ENCODE results near the gene CPEB1.

CPEB1 gene

GRCh38 chr15:82647045-82647834 lies at the start of gene CPEB1:
TSS of gene CPEB1 (minus strand) at chr15:82647363. CDS start at chr15:82628459, 18,904 bp downstream.
- no peak for DNase-seq (ENCODE audit: low read depth, low spot score)

GRCh38 chr15:82692171-82692570 lies 45.0 kb upstream of the CPEB1 start:
- no peak for DNase-seq (ENCODE audit: low read depth, low spot score)

- no peak for DNase-seq (ENCODE audit: low read depth, low spot score)
Measured at GRCh38 chr15:82689147-82689546, 42.0 kb upstream of the CPEB1 start.

DNA sequence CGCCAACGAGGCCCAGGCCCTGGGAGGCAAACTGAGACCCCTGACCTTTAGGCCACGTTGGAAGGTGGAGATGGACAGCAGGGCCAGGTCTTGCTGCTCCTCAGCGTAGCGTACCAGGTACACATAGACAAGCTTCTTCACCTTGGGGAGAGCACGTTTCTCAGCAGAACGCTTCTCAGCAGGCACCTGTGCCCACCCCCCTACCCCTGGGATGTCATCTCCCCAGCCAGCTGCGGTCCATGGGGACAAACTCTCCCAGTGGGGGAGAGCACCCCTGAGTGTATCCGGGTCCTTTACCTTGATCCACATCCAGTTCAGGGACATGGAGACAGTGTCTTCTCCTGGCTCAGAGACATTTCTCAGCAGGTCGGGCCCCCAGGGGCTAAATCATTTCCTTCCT lies 41.5 kb upstream of the CPEB1 start:
- no peak for DNase-seq (ENCODE audit: low read depth, low spot score)

DNA sequence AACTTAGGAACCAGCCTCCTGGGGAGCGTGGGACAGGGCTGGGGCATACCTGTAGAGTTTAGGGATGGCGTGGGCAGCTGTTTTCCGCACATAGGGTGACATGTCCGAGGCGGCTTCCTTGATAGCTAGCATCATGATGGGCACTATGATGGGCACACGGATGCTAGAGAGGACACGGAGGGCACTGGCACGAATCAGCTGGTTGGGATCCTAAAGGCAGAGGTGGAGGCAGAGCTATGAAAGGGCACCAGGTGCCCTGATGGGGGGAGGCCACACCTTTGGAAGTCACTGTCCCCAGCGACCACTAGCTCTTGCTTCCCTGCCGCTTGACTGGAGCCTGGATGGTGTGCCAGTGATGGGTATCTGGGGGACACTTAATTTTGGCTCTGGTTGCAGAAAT lies 34.2 kb upstream of the CPEB1 start:
- no peak for DNase-seq (ENCODE audit: low read depth, low spot score)

DNA sequence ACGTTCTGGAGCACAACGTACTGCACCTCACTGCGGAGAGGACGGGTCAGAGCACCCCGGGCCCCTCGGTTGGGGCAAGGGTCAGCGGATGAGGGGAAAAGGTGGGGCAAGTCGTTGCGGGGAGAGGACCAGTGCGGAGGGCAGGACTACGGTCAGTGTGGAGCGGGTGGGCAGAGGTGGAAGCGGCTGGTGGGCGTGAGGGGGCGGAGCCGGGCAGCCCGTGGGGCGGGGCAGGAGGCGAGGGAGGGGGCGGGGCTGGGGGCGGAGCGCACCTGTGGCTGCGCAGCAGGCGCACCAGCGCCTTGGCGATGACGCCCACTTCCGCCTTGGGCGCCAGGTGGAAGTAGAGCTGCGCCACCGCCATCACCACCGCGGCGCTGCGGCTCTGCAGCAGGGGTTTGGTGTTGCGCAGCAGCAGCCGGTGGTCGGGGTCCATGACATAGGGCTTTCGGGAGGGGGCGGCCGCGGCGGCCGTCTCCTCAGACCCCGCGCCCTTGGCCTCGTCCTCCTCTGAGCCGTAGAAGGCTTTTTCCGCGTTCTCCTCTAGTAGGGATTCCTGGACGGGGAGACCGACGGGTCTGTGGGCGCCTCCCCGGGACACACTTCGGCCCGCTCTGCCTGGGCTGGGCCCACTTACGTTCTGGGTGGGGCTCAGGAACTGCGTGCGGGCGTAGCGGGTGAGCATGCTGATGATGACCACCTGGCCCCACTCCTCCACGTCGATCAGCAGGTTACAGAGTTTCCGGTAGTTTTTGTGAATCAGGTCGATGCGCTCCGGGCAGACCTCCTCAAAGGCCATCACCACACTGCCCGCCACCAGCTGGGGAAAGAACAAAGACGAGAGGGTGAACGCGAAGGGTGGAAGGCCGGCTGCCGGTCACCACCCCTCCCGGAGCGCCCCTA lies 33.3 kb upstream of the CPEB1 start:
- DNase-seq (ENCODE audit: low read depth, low spot score) = no peak

DNA sequence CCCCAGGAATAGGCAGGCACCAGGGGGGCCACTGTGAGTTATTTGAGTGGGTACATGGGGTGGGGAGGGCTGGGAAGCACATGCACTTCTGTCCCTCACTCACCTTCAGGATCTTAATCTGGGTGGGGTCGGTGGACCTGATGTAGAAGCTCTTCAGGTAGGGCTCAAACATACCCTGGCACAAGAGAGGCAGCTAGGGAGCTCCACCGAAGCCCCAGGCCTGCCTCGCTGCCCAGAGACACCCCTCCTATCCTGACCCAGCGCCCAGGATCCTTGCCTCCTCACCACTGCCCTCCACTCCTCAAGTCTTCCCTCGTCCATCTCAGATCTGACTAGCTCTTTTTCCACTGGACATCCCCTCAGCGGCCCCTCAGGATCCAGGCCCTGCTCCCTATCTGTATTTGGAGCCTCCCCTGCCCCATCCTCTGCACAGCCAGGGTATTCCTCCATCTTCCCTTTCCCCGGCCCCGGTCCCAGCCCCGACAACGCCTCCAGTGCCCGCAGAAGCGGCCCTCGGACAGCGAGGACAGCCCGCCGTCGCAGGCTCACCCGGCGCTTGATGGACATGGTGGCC lies 32.5 kb upstream of the CPEB1 start:
- DNase-seq (ENCODE audit: low read depth, low spot score) = no peak

DNA sequence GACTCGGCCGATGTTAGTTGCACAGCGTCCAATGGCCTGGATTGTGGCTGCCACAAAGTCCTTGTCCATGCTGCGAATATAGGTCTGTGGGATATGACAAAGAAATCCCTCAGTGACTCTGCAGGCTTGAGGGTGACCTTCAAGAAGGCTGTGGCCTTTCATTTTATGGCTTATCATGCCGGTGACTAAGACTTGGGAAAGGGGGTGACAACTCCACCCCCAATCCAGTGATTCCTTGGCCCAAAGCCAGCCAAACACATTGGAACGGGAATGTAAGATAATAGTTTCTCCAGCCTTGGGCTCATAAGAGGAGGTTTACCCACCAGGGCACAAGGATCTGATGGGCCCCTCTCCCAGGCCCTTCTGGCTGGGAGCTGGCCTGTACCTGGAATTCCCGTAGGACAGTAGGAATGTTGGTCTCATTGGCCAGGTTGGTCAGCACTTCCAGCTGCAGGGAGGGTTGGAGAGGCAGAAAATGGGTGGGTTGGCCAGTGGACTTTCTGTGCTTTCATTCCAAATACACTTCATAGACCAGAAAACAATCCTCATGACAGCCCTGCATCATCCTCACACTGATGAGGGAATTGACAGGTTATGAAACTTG lies 30.7 kb upstream of the CPEB1 start:
- no peak for DNase-seq (ENCODE audit: low read depth, low spot score)

GRCh38 chr15:82674873-82675272 lies 27.7 kb upstream of the CPEB1 start:
- no peak for DNase-seq (ENCODE audit: low read depth, low spot score)

- no peak for DNase-seq (ENCODE audit: low read depth, low spot score)
Measured at GRCh38 chr15:82670699-82671098, 23.5 kb upstream of the CPEB1 start.

DNA sequence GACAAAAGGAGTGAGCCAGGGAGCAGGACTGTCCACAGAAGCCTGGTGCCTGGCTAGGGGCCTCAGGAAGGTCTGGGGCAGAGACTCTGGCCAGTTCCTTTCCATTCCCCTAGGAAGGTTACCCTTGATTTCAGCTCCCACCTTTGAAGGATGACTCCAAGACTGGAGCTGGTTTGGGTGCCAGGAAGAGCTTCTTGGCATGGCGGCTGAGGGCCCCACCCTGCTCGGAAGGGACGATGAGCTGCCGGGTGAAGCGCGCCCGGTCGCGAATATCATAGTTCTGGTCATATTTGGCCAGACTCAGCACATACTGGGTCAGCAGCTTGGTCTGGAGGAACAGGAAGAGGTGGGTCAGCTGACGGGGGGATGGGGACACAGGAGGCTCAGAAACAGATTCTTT lies 19.4 kb upstream of the CPEB1 start:
- DNase-seq (ENCODE audit: low read depth, low spot score) = no peak

DNA sequence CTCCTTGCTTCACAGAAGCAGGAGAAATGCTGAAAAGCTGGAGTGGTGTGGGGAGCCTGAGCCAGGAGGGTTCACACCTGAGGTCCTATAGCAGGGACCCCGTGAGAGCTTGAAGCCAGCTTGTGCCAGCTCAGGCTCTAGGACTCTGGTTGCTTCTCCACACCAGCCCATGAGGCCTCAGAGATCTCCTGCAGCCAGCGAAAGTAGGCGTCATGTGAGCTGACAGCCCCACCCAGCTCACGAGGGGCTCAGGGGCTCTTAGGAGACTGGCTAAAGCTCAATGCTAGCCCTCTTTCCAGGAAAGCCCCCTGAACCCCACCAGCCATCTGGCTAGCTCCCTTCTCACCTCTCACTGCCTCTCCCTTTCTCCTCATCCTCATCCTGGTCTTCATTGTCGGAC lies 16.9 kb upstream of the CPEB1 start:
- DNase-seq (ENCODE audit: low read depth, low spot score) = no peak

DNA sequence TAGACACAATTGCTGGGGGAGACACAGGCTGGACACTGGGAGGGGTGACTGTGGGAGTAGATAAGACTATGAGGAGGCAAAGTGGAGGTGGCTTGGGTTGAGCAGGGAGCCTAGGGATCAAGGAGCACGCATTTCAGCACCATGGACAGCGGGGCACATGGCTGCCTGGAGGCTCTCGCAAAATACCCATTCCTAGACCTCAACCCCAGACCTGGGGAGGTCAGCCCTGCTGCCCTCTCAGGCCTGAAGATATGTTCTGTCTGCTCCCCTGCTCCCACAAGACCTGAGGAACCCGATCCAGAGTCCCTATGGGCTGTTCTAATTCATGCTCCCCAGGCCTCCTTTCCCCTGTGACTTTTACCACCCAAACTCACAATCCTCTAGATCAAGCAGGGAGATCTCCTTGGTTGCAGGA lies 16.0 kb upstream of the CPEB1 start:
- no peak for DNase-seq (ENCODE audit: low read depth, low spot score)

DNA sequence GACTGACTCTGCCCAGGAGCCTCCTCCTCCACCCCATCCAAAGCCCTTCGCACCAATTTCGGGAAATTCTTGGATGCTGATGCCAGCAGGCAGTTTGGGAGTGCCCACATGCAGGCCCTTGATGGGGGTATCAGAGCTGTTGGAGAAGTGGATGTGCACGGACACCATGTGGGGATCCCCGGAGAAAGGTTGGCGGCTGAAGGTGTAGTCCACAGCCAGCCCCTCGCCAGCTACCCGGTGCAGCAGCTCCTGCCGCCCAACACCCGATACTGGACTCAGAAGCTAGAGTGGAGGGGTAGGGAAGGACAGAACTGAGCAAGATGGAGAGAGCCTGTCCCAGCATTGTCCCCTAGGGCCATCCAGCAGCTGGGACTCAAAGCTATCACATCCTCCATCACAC lies 15.5 kb upstream of the CPEB1 start:
- no peak for DNase-seq (ENCODE audit: low read depth, low spot score)

DNA sequence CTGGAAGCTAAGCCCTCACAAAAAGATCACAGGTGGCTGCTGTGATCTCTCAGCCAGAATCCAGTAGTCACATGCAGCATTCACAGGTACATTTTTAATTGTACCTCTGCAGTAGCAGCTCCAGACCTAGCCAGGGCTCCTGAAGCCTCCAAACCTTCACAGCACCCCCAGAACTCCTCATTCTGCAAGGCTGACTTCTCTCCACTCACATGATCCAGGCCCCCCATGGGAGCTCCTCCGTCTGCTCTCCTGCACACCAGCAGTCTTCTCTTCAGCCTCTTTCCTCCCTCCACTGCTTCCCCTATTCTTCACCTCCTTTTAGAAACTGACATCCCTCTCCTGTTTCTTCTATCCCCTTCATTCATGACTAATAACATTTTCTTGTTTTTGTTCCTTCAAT lies 13.2 kb upstream of the CPEB1 start:
- DNase-seq (ENCODE audit: low read depth, low spot score) = no peak

DNA sequence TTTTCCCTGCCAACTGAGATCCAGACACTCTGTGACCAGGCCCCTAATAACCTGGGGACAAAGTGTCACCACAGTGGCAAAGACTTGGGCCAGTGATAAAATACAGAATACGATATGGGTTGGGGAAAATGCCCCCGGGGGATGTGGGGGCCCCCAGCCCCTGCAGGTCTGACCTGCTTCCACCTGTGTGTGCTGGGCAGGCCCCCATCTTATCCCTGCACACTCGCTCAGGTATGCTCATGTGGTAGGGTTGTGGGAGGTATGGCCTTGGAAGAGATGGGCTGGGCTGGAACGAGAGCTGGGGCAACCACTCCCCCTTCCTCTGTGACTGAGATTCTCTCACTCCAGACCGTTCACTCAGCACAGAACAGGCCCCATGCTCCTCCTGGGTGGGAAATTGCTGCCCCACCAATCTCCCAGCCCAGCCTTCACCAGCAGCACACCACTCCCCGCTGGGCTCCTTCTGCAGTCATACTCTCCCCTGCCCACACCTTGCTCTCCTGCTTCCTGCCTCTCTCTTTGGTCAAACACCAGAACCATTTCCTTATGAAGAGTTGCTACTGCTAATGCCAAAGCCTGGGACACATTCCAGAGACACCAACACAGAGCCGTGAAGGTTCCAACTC lies 9.6 kb upstream of the CPEB1 start:
- no peak for DNase-seq (ENCODE audit: low read depth, low spot score)

- DNase-seq (ENCODE audit: low read depth, low spot score) = no peak
Measured at GRCh38 chr15:82655606-82656005, 8.4 kb upstream of the CPEB1 start.

- no peak for DNase-seq (ENCODE audit: low read depth, low spot score)
Measured at GRCh38 chr15:82653483-82654168, 6.5 kb upstream of the CPEB1 start.

- DNase-seq (ENCODE audit: low read depth, low spot score) = no peak
Measured at GRCh38 chr15:82651708-82652107, 4.5 kb upstream of the CPEB1 start.

DNA sequence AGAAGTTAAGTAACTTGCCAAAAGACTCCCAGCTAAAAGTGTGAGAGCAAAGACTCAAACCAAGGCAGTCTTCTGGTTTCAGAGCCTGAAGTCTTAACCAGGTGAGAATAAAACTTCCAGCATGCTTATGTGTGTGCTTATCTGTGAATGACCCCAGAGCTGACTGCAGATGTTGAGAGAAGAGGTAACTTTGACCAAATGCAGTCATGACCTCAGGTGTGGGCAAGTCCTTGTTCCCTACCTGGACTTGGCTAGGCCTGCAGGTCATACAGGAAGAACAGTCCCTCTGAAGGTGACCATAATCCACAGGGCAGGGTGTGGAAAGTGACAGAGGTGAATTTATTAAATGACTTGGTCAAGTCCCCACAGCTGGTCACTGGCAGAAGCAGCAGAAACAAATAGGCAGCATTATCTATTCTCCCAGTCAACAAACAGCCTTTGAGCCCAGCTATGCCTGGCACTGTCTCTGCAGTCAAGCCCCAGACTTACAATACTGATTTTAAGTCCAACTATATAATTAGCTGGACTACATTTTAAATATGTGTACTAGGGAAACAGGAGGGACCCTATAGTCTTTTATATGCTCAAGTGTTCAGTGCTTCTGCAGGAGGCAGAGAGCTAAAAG lies 3.0 kb upstream of the CPEB1 start:
- DNase-seq (ENCODE audit: low read depth, low spot score) = no peak

All from smooth muscle cell of the brain vasculature (primary cell).